Chondrocyte (in vitro differentiated cells): ENCODE measurements around the gene F13A1. TPM values are rescaled to one million over a fixed set of nuclear protein-coding genes. Genes with fewer than 3 reads are reported as not detected.

Source experiments
- DNase-seq: peaks from one replicate; pipeline ENCODE4 v3.0.0; 2021; ENCODE audit warnings: mixed read lengths, low spot score
- H3K27ac Mint-ChIP-seq: one replicate; pipeline ENCODE4 v1.8.0; 2021; ENCODE audit warnings: mild to moderate bottlenecking, moderate library complexity, mixed read lengths; ENCODE audit not compliant: unreplicated experiment
- H3K27me3 Mint-ChIP-seq: 2 replicates; pipeline ENCODE4 v1.8.0; 2021; ENCODE audit warnings: low read depth, mixed read lengths
- H3K36me3 Mint-ChIP-seq: 2 replicates; pipeline ENCODE4 v1.8.0; 2021; ENCODE audit warnings: low read depth, mixed read lengths
- H3K4me1 Mint-ChIP-seq: 2 replicates; pipeline ENCODE4 v1.8.0; 2021; ENCODE audit warnings: low read depth, mild to moderate bottlenecking, mixed read lengths
- H3K4me3 Mint-ChIP-seq: one replicate; pipeline ENCODE4 v1.8.0; 2021; ENCODE audit warnings: mild to moderate bottlenecking, moderate library complexity, mixed read lengths; ENCODE audit not compliant: unreplicated experiment
- H3K9me3 Mint-ChIP-seq: 2 replicates; pipeline ENCODE4 v1.8.0; 2021; ENCODE audit warnings: low read depth, mixed read lengths
- total RNA-seq: library from RNA; stranded (reverse); gene quantifications from 3 replicates; pipeline ENCODE4 v1.2.1, GENCODE V29; 2021
- TF ChIP-seq, protein P1 (sequence below): fragments of 200-600 bp; sonication (generic); IDR thresholded peaks from 2 replicates; pipeline ENCODE4 v1.5.0; 2021; ENCODE audit warnings: antibody characterized with exemption, mild to moderate bottlenecking, moderate library complexity

Gene F13A1
- total RNA-seq, 1 donor from 2014 or later, result 2.7 TPM

GRCh38 chr6:6235786-6236185 is 84.7 kb downstream of the F13A1 start:
- DNase-seq, result no peak
- TF ChIP-seq, protein P1, sequence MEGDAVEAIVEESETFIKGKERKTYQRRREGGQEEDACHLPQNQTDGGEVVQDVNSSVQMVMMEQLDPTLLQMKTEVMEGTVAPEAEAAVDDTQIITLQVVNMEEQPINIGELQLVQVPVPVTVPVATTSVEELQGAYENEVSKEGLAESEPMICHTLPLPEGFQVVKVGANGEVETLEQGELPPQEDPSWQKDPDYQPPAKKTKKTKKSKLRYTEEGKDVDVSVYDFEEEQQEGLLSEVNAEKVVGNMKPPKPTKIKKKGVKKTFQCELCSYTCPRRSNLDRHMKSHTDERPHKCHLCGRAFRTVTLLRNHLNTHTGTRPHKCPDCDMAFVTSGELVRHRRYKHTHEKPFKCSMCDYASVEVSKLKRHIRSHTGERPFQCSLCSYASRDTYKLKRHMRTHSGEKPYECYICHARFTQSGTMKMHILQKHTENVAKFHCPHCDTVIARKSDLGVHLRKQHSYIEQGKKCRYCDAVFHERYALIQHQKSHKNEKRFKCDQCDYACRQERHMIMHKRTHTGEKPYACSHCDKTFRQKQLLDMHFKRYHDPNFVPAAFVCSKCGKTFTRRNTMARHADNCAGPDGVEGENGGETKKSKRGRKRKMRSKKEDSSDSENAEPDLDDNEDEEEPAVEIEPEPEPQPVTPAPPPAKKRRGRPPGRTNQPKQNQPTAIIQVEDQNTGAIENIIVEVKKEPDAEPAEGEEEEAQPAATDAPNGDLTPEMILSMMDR, result no peak
- H3K27me3 Mint-ChIP-seq, result peaks cover 18% of the 10 kb centered on the region

DNA sequence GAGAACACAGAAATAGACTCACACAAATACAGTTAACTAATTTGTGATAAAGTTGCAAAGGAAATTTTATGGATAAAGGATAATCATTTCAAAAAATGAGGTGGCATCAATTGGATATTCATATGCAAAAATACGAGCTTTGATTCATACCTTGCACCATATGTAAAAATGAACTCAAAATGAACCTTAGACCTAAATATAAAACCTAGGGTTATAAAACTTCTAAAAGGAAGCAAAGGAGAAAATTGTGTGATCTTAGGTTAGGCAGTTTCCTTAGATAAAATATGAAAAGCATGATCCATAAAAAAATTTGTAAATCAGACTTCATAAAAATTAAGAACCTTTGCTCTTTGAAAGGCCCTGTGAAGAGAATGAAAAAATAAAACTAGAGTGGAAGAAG is 85.5 kb downstream of the F13A1 start:
- Mint-ChIP-seq H3K27ac (no peak overlapping the region), H3K9me3 (peaks cover 11% of the 10 kb centered on the region), H3K36me3 (peaks cover 7% of the 10 kb centered on the region), H3K4me3 (no peak overlapping the region), H3K4me1 (no peaks in the 10 kb centered on the region), H3K27me3 (peaks cover 20% of the 10 kb centered on the region)
- TF ChIP-seq, protein P1, result no peak
- no peak for DNase-seq

More at GRCh38 chr6:6235786-6236185, 84.7 kb downstream of the F13A1 start:
- Mint-ChIP-seq H3K27ac (no peak overlapping the region), H3K4me1 (no peaks in the 10 kb centered on the region), H3K9me3 (peaks cover 11% of the 10 kb centered on the region), H3K4me3 (no peak overlapping the region), H3K36me3 (peaks cover 4% of the 10 kb centered on the region)

GRCh38 chr6:6230286-6230685 is 90.2 kb downstream of the F13A1 start:
- DNase-seq, result no peak
- peaks cover 7% of the 10 kb centered on the region for H3K36me3 Mint-ChIP-seq
- H3K9me3 Mint-ChIP-seq, result peaks cover 6% of the 10 kb centered on the region
- peaks cover 22% of the 10 kb centered on the region for H3K27me3 Mint-ChIP-seq
- TF ChIP-seq, protein P1, result no peak
- H3K27ac Mint-ChIP-seq, result no peak overlapping the region
- H3K4me1 Mint-ChIP-seq, result no peaks in the 10 kb centered on the region
- no peak overlapping the region for H3K4me3 Mint-ChIP-seq

DNA sequence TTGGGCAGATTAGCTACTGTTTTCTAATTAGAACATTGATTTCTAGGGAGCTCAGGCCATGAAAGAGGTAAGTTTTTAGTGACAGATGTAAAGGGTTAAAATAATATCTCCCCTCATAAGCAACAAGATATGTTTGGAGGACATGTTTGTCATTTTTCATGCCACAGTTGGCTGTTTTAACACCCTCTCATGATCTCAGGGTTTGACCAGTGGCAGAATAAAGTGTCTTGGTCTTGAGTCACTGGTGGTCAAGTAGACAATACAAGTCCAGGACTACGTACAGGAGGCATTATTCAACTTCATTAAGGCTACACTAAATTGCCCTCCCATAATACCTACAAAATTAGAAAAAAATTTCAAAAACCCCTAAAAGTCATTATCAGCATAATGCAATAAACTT is 92.6 kb downstream of the F13A1 start:
- peaks cover 6% of the 10 kb centered on the region for H3K9me3 Mint-ChIP-seq
- peaks cover 22% of the 10 kb centered on the region for H3K27me3 Mint-ChIP-seq
- no peak overlapping the region for H3K4me3 Mint-ChIP-seq
- H3K4me1 Mint-ChIP-seq, result no peaks in the 10 kb centered on the region
- DNase-seq, result no peak
- no peak overlapping the region for H3K27ac Mint-ChIP-seq
- peaks cover 7% of the 10 kb centered on the region for H3K36me3 Mint-ChIP-seq
- TF ChIP-seq, protein P1, result no peak

DNA sequence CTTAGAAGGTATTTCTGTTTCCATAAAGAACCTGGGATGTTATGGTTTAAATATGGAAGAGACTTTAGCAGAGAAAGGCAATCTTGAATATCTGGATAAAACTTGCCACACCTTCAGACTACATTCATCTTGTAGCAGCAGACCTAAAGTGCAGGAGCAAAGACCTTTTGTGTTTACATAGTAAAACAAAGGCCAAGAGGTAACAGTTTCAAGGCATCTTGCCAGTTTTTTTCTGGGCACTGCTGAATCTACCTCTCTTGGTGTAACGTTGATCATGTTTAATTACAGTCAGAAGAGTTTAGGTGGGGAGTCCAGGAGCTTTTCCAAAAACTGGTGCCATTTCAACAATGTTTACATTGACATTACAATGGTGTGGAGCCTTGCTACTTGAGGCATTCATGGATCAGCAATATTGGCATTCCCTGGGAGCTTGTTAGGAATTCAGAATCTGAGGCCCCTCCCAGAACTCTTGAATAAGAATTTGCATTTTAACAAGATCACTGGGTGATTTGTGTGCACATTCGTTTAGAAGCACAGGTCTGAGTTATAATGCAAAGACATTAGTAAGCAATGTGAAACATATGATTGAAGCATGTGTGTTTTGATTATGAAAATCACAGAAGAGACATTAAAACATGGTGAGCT is 94.5 kb downstream of the F13A1 start:
- H3K4me1 Mint-ChIP-seq, result peaks cover 11% of the 10 kb centered on the region
- no peak overlapping the region for H3K27ac Mint-ChIP-seq
- no peak overlapping the region for H3K4me3 Mint-ChIP-seq
- no peaks in the 10 kb centered on the region for H3K9me3 Mint-ChIP-seq
- peaks cover 8% of the 10 kb centered on the region for H3K27me3 Mint-ChIP-seq
- peaks cover 4% of the 10 kb centered on the region for H3K36me3 Mint-ChIP-seq
- no peak for DNase-seq
- TF ChIP-seq, protein P1, result no peak
